Spleen (tissue), 11 donors: Measurements from ENCODE around the gene PLEKHA5. TPM values are rescaled to one million over a fixed set of nuclear protein-coding genes. Genes with fewer than 3 reads are reported as not detected.
"Not testable (repeated sequence)": the region's sequence is repeated elsewhere in the genome, so short reads cannot be mapped to it uniquely, and the experiment has no call there.

Experiments
- DNase-seq: peaks from one replicate; pipeline ENCODE4 v3.0.0-alpha.2; 2020
- H3K27ac ChIP-seq, 8 donors: fragments of 200-600 bp; sonication (generic) in 7 of 8; 1 replicate in 4 of 8; 2 replicates in 4 of 8; pipeline versions ENCODE4 v1.5.0 to v1.8.0; 2016 to 2021; ENCODE audit warnings: inconsistent platforms in 4 of 8, mild to moderate bottlenecking in 4 of 8, moderate library complexity in 1 of 8
- H3K27me3 ChIP-seq, 7 donors: fragments of 200-600 bp; sonication (generic) in 6 of 7; replicated peaks in 1 of 7; 1 replicate in 4 of 7; 2 replicates in 3 of 7; pipeline versions ENCODE4 v1.5.0 to v1.8.0; 2016 to 2021; ENCODE audit warnings: inconsistent platforms in 3 of 7, mild to moderate bottlenecking in 1 of 7
- H3K36me3 ChIP-seq, 6 donors: fragments of 200-600 bp; sonication (generic) in 5 of 6; 1 replicate in 4 of 6; 2 replicates in 2 of 6; pipeline versions ENCODE4 v1.5.0 to v1.8.0; 2016 to 2021; ENCODE audit warnings: inconsistent platforms in 2 of 6
- H3K4me1 ChIP-seq, 6 donors: fragments of 200-600 bp; sonication (generic) in 5 of 6; 1 replicate in 3 of 6; 2 replicates in 3 of 6; pipeline versions ENCODE4 v1.5.0 to v1.8.0; 2016 to 2021; ENCODE audit warnings: inconsistent platforms in 3 of 6
- H3K4me3 ChIP-seq, 8 donors: fragments of 200-600 bp; sonication (generic) in 7 of 8; 1 replicate in 4 of 8; 2 replicates in 4 of 8; pipeline versions ENCODE4 v1.5.0 to v1.8.0; 2016 to 2021; ENCODE audit warnings: inconsistent platforms in 4 of 8, mild to moderate bottlenecking in 4 of 8, moderate library complexity in 2 of 8
- H3K9me3 ChIP-seq, 8 donors: fragments of 200-600 bp; sonication (generic) in 7 of 8; 1 replicate in 4 of 8; 2 replicates in 4 of 8; pipeline versions ENCODE4 v1.5.0 to v1.8.0; 2016 to 2021; ENCODE audit warnings: inconsistent platforms in 4 of 8
- CTCF ChIP-seq, 11 experiments: fragments of 200-600 bp in 7 of 11; fragments of 450-650 bp in 4 of 11; sonication (generic) in 4 of 11; IDR thresholded peaks in 8 of 11; conservative IDR thresholded peaks in 3 of 11; 1 replicate in 7 of 11; 2 replicates in 4 of 11; pipeline versions ENCODE4 v1.4.0 to v1.8.0; 2016 to 2021; ENCODE audit warnings: antibody characterized with exemption in 11 of 11, inconsistent platforms in 4 of 11, mild to moderate bottlenecking in 1 of 11
- POLR2A ChIP-seq, 3 donors: fragments of 450-650 bp; IDR thresholded peaks; one replicate each; pipeline ENCODE4 v1.5.1; 2017; ENCODE audit warnings: antibody characterized with exemption in 3 of 3, mild to moderate bottlenecking in 1 of 3
- POLR2AphosphoS5 ChIP-seq, 3 donors: sonication (generic); formaldehyde crosslinking; IDR thresholded peaks; one replicate each; pipeline ENCODE4 v1.5.1; 2017; ENCODE audit warnings: antibody characterized with exemption in 3 of 3
- WGBS, 5 donors: extraction: QIAGEN DNeasy Blood & Tissue Kit in 3 of 5; methylation state at CpG; one replicate each; pipeline versions ENCODE4 v1.1.5 to v1.1.7; 2013 to 2018; 5-methylcytosine and 5-hydroxymethylcytosine counted together
- intact Hi-C: fragments of 100-400 bp; cut with DNase I; formaldehyde crosslinking; loops from one replicate; pipeline ENCODE4 v1.15.0; 2023; ENCODE audit warnings: low total_unique reads
- polyA plus RNA-seq, 3 donors: library from polyadenylated mRNA; stranded (reverse); fragments of 200-250 nt; gene quantifications; one replicate each; pipeline ENCODE4 v1.2.1, GENCODE V29; 2013
- total RNA-seq, 7 donors: library from RNA; depleted of rRNA in 3 of 7; stranded (reverse); fragments of >200 nt in 3 of 7; fragmentation: NEBNext Ultra II Directional in 4 of 7; extraction: Animal tissue kit (Norgen Biotek cat#: 25700) in 4 of 7; gene quantifications; one replicate each; pipeline versions ENCODE4 v1.1.0 to v1.2.1, GENCODE V29; 2016 to 2021
- donor health status: healthy with polysubstance abuse.
- donor health status: DM: no; HTN: no; CAD: no; lungs with moderate emphysema.
- donor health status: DM: no; HTN: no; CAD: no.
- donor health status: Bipolar disorder and iron deficiency.
- donor health status: healthy.
- donor health status: DM: no; HTN: no; CAD: no.
- donor health status: DM: yes; HTN: yes; CAD: no.

The PLEKHA5 gene
- total and polyA plus RNA-seq, 10 donors: 1.3 to 13.6 (median 6.5) TPM

GRCh38 chr12:19412844-19413243, 283.3 kb downstream of the PLEKHA5 start:
- H3K36me3 ChIP-seq: no peaks in the 10 kb centered on the region
- H3K4me1 ChIP-seq: no peaks in the 10 kb centered on the region
- 89 to 97% (median 94%) methylated on average over 23 of the region's 23 CpGs for WGBS, 5 donors
- intact Hi-C loops: no loop called here
- no peaks in the 10 kb centered on the region for H3K27me3 ChIP-seq
- no peaks in the 10 kb centered on the region for H3K9me3 ChIP-seq
- H3K27ac ChIP-seq: no peak overlapping the region
- TF ChIP-seq POLR2AphosphoS5 (IDR thresholded peaks at IDR 0.05): no peak
- no peak for TF ChIP-seq POLR2A (IDR thresholded peaks at IDR 0.05)
- TF ChIP-seq CTCF (IDR thresholded peaks at IDR 0.05 in 8 of 11, conservative IDR thresholded peaks at IDR 0.05 in 3 of 11): no peak
- DNase-seq: peak; percentile 55
- no peak overlapping the region for H3K4me3 ChIP-seq

- H3K36me3 ChIP-seq, H3K9me3 ChIP-seq, H3K27me3 ChIP-seq, H3K27ac ChIP-seq, H3K4me3 ChIP-seq, H3K4me1 ChIP-seq, intact Hi-C loops: not testable (repeated sequence)
- peak; percentile 6 for DNase-seq
- WGBS, 5 donors: 88 to 97% (median 92%) methylated on average over 5 of the region's 5 CpGs
These were observed 284.0 kb downstream of the PLEKHA5 start for GRCh38 chr12:19413582-19413981.

GRCh38 chr12:19415563-19415962, 286.0 kb downstream of the PLEKHA5 start:
- Histone ChIP-seq H3K27me3 (no peaks in the 10 kb centered on the region), H3K4me3 (no peak overlapping the region), H3K36me3 (no peaks in the 10 kb centered on the region), H3K9me3 (no peaks in the 10 kb centered on the region), H3K4me1 (no peaks in the 10 kb centered on the region), H3K27ac (no peak overlapping the region)
- intact Hi-C loops: no loop called here
- TF ChIP-seq POLR2A (IDR thresholded peaks at IDR 0.05): no peak
- no peak for TF ChIP-seq POLR2AphosphoS5 (IDR thresholded peaks at IDR 0.05)
- TF ChIP-seq CTCF (IDR thresholded peaks at IDR 0.05 in 8 of 11, conservative IDR thresholded peaks at IDR 0.05 in 3 of 11): no peak
- DNase-seq: peak; percentile 11

DNA sequence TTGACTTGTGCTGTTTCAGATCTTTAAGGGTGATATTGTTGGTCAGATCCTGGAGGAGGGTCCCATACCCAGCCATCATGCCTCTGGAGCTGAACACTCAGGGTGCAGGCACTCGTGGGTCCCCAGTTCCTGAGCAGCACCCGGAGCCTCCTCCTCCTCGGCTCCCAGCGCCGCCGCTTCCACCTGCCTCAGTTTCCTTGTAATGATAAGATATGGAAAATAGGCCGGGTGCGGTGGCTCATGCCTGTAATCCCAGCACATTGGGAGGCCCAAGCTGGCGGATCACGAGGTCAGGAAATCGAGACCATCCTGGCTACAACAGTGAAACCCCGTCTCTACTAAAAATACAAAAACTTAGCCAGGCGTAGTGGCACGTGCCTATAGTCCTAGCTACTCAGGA, 289.6 kb downstream of the PLEKHA5 start:
- no peak for TF ChIP-seq CTCF (IDR thresholded peaks at IDR 0.05 in 8 of 11, conservative IDR thresholded peaks at IDR 0.05 in 3 of 11)
- no peak for TF ChIP-seq POLR2A (IDR thresholded peaks at IDR 0.05)
- TF ChIP-seq POLR2AphosphoS5 (IDR thresholded peaks at IDR 0.05): no peak
- no peaks in the 10 kb centered on the region for H3K27me3 ChIP-seq
- no peaks in the 10 kb centered on the region for H3K36me3 ChIP-seq
- H3K4me3 ChIP-seq: no peak overlapping the region
- H3K4me1 ChIP-seq: no peaks in the 10 kb centered on the region
- no peaks in the 10 kb centered on the region for H3K9me3 ChIP-seq
- intact Hi-C loops: no loop called here
- WGBS, 5 donors: 95 to 96% (median 95%) methylated on average over 14 of the region's 14 CpGs
- H3K27ac ChIP-seq: no peak overlapping the region
- no peak for DNase-seq
